Effector memory CD8-positive, alpha-beta T cell (primary cell): ENCODE measurements around the gene CALU.

Source experiments
- ATAC-seq: fragments of 150-1000 bp; cut with Tn5 transposase; replicated peaks from 2 replicates; pipeline ENCODE4 v1.10.0; 2021; ENCODE audit warnings: mild to moderate bottlenecking, moderate library complexity
- DNase-seq, 3 experiments: peaks; one replicate each; pipeline ENCODE4 v3.0.0; 2021
- H3K27ac Mint-ChIP-seq, 2 donors: one replicate each; pipeline ENCODE4 v1.8.0; 2022; ENCODE audit warnings: mild to moderate bottlenecking in 2 of 2, mixed read lengths in 2 of 2, moderate library complexity in 2 of 2
- H3K27me3 Mint-ChIP-seq, 2 donors: one replicate each; pipeline ENCODE4 v1.8.0; 2022; ENCODE audit warnings: mixed read lengths in 2 of 2
- H3K36me3 Mint-ChIP-seq: one replicate; pipeline ENCODE4 v1.8.0; 2022; ENCODE audit warnings: mild to moderate bottlenecking, moderate library complexity, mixed read lengths; ENCODE audit not compliant: insufficient read depth
- H3K4me1 Mint-ChIP-seq, 2 donors: one replicate each; pipeline ENCODE4 v1.8.0; 2022; ENCODE audit warnings: low read depth in 2 of 2, mixed read lengths in 2 of 2
- H3K4me3 Mint-ChIP-seq, 2 donors: one replicate each; pipeline ENCODE4 v1.8.0; 2022; ENCODE audit warnings: mild to moderate bottlenecking in 2 of 2, mixed read lengths in 2 of 2, moderate library complexity in 2 of 2
- H3K9me3 Mint-ChIP-seq, 2 donors: one replicate each; pipeline ENCODE4 v1.8.0; 2022; ENCODE audit warnings: mixed read lengths in 2 of 2

CALU gene

GRCh38 chr7:128708235-128708634 is 30.9 kb upstream of the CALU start:
- peaks cover 13 to 21% of the 10 kb centered on the region in 2 donors for H3K27me3 Mint-ChIP-seq
- DNase-seq (no peak), ATAC-seq (no peak)
- H3K36me3 Mint-ChIP-seq: no peaks in the 10 kb centered on the region
- no peak overlapping the region for H3K27ac Mint-ChIP-seq
- H3K4me1 Mint-ChIP-seq: no peaks in the 10 kb centered on the region
- no peaks in the 10 kb centered on the region for H3K9me3 Mint-ChIP-seq
- no peak overlapping the region for H3K4me3 Mint-ChIP-seq

DNA sequence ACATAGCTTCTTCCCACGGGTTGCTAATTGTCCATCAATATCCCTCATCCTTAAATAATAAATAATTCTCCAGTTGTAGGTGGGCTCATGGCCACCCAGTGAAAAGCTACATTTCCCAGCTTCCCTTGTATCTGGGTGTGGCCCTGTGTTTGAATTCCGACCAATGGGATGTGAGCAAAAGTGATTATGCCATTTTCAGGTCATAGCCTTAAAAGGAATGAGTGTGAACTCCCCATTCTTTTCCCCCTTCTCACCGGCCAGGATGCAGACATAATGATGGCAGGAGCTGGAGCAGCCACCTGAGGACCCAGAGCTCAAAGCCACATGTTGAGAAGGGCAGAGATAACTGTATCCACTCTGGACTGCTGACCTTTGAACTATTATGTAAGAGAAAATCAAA is 30.3 kb upstream of the CALU start:
- Mint-ChIP-seq H3K27me3 (peaks cover 13 to 21% of the 10 kb centered on the region in 2 donors), H3K27ac (no peak overlapping the region), H3K4me3 (no peak overlapping the region), H3K36me3 (no peaks in the 10 kb centered on the region), H3K9me3 (no peaks in the 10 kb centered on the region), H3K4me1 (no peaks in the 10 kb centered on the region)
- DNase-seq (no peak), ATAC-seq (no peak)

GRCh38 chr7:128710481-128710880 is 28.7 kb upstream of the CALU start:
- ATAC-seq (no peak), DNase-seq (no peak)
- H3K36me3 Mint-ChIP-seq: no peaks in the 10 kb centered on the region
- H3K27ac Mint-ChIP-seq: no peak overlapping the region
- H3K4me1 Mint-ChIP-seq: no peaks in the 10 kb centered on the region
- H3K27me3 Mint-ChIP-seq: peaks cover 13 to 35% of the 10 kb centered on the region in 2 donors
- no peaks in the 10 kb centered on the region for H3K9me3 Mint-ChIP-seq
- H3K4me3 Mint-ChIP-seq: no peak overlapping the region

- no peak for ATAC-seq
- no peaks in the 10 kb centered on the region for H3K36me3 Mint-ChIP-seq
- H3K27me3 Mint-ChIP-seq: peaks cover 29 to 45% of the 10 kb centered on the region in 2 donors
- H3K27ac Mint-ChIP-seq: no peak overlapping the region
- no peak for DNase-seq
- H3K4me3 Mint-ChIP-seq: no peak overlapping the region
- H3K4me1 Mint-ChIP-seq: no peaks in the 10 kb centered on the region
- no peaks in the 10 kb centered on the region for H3K9me3 Mint-ChIP-seq
Measured at GRCh38 chr7:128713794-128714193, 25.4 kb upstream of the CALU start.

- H3K9me3 Mint-ChIP-seq: no peaks in the 10 kb centered on the region
- no peak for ATAC-seq
- no peak overlapping the region for H3K27ac Mint-ChIP-seq
Measured at GRCh38 chr7:128714701-128715495, 24.3 kb upstream of the CALU start.

GRCh38 chr7:128718967-128719642 is 20.1 kb upstream of the CALU start:
- Mint-ChIP-seq H3K36me3 (no peaks in the 10 kb centered on the region), H3K9me3 (no peaks in the 10 kb centered on the region), H3K4me1 (no peaks in the 10 kb centered on the region), H3K27ac (no peak overlapping the region), H3K4me3 (no peak overlapping the region), H3K27me3 (peaks cover 21 to 39% of the 10 kb centered on the region in 2 donors)
- ATAC-seq: no peak
- no peak for DNase-seq

More at GRCh38 chr7:128714701-128715495, 24.3 kb upstream of the CALU start:
- DNase-seq: no peak
- no peaks in the 10 kb centered on the region for H3K4me1 Mint-ChIP-seq
- H3K36me3 Mint-ChIP-seq: no peaks in the 10 kb centered on the region
- H3K4me3 Mint-ChIP-seq: no peak overlapping the region
- H3K27me3 Mint-ChIP-seq: peaks cover 29 to 44% of the 10 kb centered on the region in 2 donors

- no peaks in the 10 kb centered on the region for H3K36me3 Mint-ChIP-seq
- peaks cover 21 to 32% of the 10 kb centered on the region in 2 donors for H3K27me3 Mint-ChIP-seq
- no peak overlapping the region for H3K27ac Mint-ChIP-seq
- no peaks in the 10 kb centered on the region for H3K9me3 Mint-ChIP-seq
- no peak for ATAC-seq
- no peaks in the 10 kb centered on the region for H3K4me1 Mint-ChIP-seq
- H3K4me3 Mint-ChIP-seq: no peak overlapping the region
- DNase-seq: no peak
Measured at GRCh38 chr7:128721376-128721775, 17.8 kb upstream of the CALU start.

- Mint-ChIP-seq H3K9me3 (no peaks in the 10 kb centered on the region), H3K36me3 (no peaks in the 10 kb centered on the region), H3K4me1 (no peaks in the 10 kb centered on the region), H3K4me3 (no peak overlapping the region), H3K27ac (no peak overlapping the region), H3K27me3 (peaks cover 31 to 40% of the 10 kb centered on the region in 2 donors)
- DNase-seq (no peak), ATAC-seq (no peak)
Measured at GRCh38 chr7:128724743-128725142, 14.4 kb upstream of the CALU start.

GRCh38 chr7:128725531-128725930 is 13.6 kb upstream of the CALU start:
- no peak for DNase-seq
- no peak for ATAC-seq
- Mint-ChIP-seq H3K4me1 (no peaks in the 10 kb centered on the region), H3K9me3 (no peaks in the 10 kb centered on the region), H3K36me3 (no peaks in the 10 kb centered on the region), H3K4me3 (no peak overlapping the region), H3K27me3 (peaks cover 31 to 40% of the 10 kb centered on the region in 2 donors), H3K27ac (no peak overlapping the region)

GRCh38 chr7:128726059-128726736 is 13.0 kb upstream of the CALU start:
- DNase-seq: no peak
- Mint-ChIP-seq H3K27ac (no peak overlapping the region), H3K9me3 (no peaks in the 10 kb centered on the region), H3K36me3 (no peaks in the 10 kb centered on the region), H3K4me3 (no peak overlapping the region), H3K27me3 (peaks cover 34 to 45% of the 10 kb centered on the region in 2 donors), H3K4me1 (no peaks in the 10 kb centered on the region)
- no peak for ATAC-seq

GRCh38 chr7:128726737-128727072 is 12.5 kb upstream of the CALU start:
- ATAC-seq (no peak), DNase-seq (no peak)
- H3K36me3 Mint-ChIP-seq: no peaks in the 10 kb centered on the region
- peaks cover 39 to 50% of the 10 kb centered on the region in 2 donors for H3K27me3 Mint-ChIP-seq
- no peak overlapping the region for H3K27ac Mint-ChIP-seq
- H3K9me3 Mint-ChIP-seq: no peaks in the 10 kb centered on the region
- no peaks in the 10 kb centered on the region for H3K4me1 Mint-ChIP-seq
- H3K4me3 Mint-ChIP-seq: no peak overlapping the region

DNA sequence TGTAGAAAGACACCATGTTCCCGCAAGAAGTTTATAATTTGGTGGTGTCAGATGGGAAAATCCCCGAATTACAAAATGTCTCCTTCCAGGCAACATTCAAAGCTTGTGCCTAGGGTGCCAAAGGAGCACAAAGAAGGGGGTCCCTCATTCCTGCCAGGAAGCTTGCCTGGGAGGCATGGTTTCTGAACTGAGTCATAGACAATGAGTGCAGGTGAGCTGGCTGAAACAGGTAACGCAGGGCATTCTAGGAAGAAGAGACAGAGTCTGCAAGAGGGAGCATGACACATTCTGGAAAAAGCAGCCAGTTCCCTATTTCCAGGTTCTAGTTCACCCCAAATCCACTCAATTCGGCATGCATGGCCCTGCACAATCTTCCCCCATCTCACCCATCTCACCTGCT is 11.9 kb upstream of the CALU start:
- H3K27ac Mint-ChIP-seq: no peak overlapping the region
- DNase-seq (no peak), ATAC-seq (no peak)
- no peaks in the 10 kb centered on the region for H3K4me1 Mint-ChIP-seq
- peaks cover 41 to 50% of the 10 kb centered on the region in 2 donors for H3K27me3 Mint-ChIP-seq
- H3K9me3 Mint-ChIP-seq: no peaks in the 10 kb centered on the region
- no peaks in the 10 kb centered on the region for H3K36me3 Mint-ChIP-seq
- no peak overlapping the region for H3K4me3 Mint-ChIP-seq

GRCh38 chr7:128728598-128728997 is 10.6 kb upstream of the CALU start:
- Mint-ChIP-seq H3K4me3 (no peak overlapping the region), H3K9me3 (no peaks in the 10 kb centered on the region), H3K4me1 (no peaks in the 10 kb centered on the region), H3K27ac (no peak overlapping the region), H3K27me3 (peaks cover 41 to 49% of the 10 kb centered on the region in 2 donors), H3K36me3 (no peaks in the 10 kb centered on the region)
- ATAC-seq (no peak), DNase-seq (no peak)

- H3K4me3 Mint-ChIP-seq: no peak overlapping the region
- H3K27me3 Mint-ChIP-seq: peaks cover 37 to 40% of the 10 kb centered on the region in 2 donors
- H3K36me3 Mint-ChIP-seq: no peaks in the 10 kb centered on the region
- DNase-seq (no peak), ATAC-seq (no peak)
- no peaks in the 10 kb centered on the region for H3K4me1 Mint-ChIP-seq
- no peak overlapping the region for H3K27ac Mint-ChIP-seq
- no peaks in the 10 kb centered on the region for H3K9me3 Mint-ChIP-seq
Measured at GRCh38 chr7:128729494-128729893, 9.7 kb upstream of the CALU start.
